GM18499 (cell line): ENCODE results near the gene KAZN.

ENCODE experiments used
- ATAC-seq: cut with Tn5 transposase; IDR thresholded peaks from one replicate; pipeline ENCODE4 v1.9.1; 2021; ENCODE audit warnings: moderate number of reproducible peaks; ENCODE audit not compliant: insufficient read depth, unreplicated experiment

KAZN gene

GRCh38 chr1:14919289-14919688 lies 320.8 kb downstream of the KAZN start:
- no peak for ATAC-seq

- ATAC-seq, result no peak
Observed at GRCh38 chr1:14919751-14920150, 321.3 kb downstream of the KAZN start.

GRCh38 chr1:14921057-14921456 lies 322.6 kb downstream of the KAZN start:
- no peak for ATAC-seq

- no peak for ATAC-seq
Observed at GRCh38 chr1:14922942-14923726, 324.6 kb downstream of the KAZN start.

- ATAC-seq, result no peak
Observed at GRCh38 chr1:14923727-14924452, 325.4 kb downstream of the KAZN start.

- no peak for ATAC-seq
Observed at GRCh38 chr1:14924455-14925331, 326.2 kb downstream of the KAZN start.

GRCh38 chr1:14925336-14926136 lies 327.1 kb downstream of the KAZN start:
- no peak for ATAC-seq

- no peak for ATAC-seq
Observed at GRCh38 chr1:14926229-14926628, 327.7 kb downstream of the KAZN start.

GRCh38 chr1:14926818-14927575 lies 328.5 kb downstream of the KAZN start:
- no peak for ATAC-seq

- no peak for ATAC-seq
Observed at GRCh38 chr1:14928412-14928811, 329.9 kb downstream of the KAZN start.

GRCh38 chr1:14928886-14929546 lies 330.5 kb downstream of the KAZN start:
- ATAC-seq, result no peak

- ATAC-seq, result no peak
Observed at GRCh38 chr1:14929547-14930246, 331.2 kb downstream of the KAZN start.

GRCh38 chr1:14930247-14930965 lies 331.9 kb downstream of the KAZN start:
- ATAC-seq, result no peak

- no peak for ATAC-seq
Observed at GRCh38 chr1:14932034-14932638, 333.7 kb downstream of the KAZN start.

GRCh38 chr1:14934867-14935266 lies 336.4 kb downstream of the KAZN start:
- no peak for ATAC-seq

- ATAC-seq, result no peak
Observed at GRCh38 chr1:14936815-14937214, 338.3 kb downstream of the KAZN start.

- no peak for ATAC-seq
Observed at GRCh38 chr1:14937288-14937949, 338.9 kb downstream of the KAZN start.
